ENCODE data around the gene DRG2.

DNA sequence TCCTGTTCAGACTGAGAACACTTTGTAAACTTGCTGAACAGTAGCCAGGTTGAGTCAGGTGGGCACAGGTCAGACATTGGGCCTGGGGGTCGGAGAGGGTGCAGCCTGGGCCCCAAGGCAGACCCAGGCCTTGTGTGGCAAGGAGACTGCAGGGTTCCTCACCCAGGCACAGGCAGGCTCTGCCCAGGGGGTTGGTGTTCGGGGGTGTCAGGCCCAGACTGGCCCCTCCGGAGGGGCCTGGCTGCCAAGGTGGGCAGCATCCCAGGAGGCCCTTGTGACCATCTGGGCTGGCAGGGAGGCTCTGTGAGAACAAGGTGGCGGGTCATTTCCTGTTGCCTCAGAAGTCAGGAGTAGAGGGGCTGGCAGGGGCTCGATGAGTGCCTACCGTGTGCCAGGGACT is 20.2 kb downstream of the DRG2 start:
- TF ChIP-seq, protein P1, sequence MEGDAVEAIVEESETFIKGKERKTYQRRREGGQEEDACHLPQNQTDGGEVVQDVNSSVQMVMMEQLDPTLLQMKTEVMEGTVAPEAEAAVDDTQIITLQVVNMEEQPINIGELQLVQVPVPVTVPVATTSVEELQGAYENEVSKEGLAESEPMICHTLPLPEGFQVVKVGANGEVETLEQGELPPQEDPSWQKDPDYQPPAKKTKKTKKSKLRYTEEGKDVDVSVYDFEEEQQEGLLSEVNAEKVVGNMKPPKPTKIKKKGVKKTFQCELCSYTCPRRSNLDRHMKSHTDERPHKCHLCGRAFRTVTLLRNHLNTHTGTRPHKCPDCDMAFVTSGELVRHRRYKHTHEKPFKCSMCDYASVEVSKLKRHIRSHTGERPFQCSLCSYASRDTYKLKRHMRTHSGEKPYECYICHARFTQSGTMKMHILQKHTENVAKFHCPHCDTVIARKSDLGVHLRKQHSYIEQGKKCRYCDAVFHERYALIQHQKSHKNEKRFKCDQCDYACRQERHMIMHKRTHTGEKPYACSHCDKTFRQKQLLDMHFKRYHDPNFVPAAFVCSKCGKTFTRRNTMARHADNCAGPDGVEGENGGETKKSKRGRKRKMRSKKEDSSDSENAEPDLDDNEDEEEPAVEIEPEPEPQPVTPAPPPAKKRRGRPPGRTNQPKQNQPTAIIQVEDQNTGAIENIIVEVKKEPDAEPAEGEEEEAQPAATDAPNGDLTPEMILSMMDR (IDR thresholded peaks at IDR 0.05): no peak
- TF ChIP-seq POLR2A (IDR thresholded peaks at IDR 0.05): no peak
